ENCODE results near the gene BPIFB6. TPM values are rescaled to one million over a fixed set of nuclear protein-coding genes. Genes with fewer than 3 reads are reported as not detected.

BPIFB6 gene
- total RNA-seq, 3 donors from 2014 or later = not detected

DNA sequence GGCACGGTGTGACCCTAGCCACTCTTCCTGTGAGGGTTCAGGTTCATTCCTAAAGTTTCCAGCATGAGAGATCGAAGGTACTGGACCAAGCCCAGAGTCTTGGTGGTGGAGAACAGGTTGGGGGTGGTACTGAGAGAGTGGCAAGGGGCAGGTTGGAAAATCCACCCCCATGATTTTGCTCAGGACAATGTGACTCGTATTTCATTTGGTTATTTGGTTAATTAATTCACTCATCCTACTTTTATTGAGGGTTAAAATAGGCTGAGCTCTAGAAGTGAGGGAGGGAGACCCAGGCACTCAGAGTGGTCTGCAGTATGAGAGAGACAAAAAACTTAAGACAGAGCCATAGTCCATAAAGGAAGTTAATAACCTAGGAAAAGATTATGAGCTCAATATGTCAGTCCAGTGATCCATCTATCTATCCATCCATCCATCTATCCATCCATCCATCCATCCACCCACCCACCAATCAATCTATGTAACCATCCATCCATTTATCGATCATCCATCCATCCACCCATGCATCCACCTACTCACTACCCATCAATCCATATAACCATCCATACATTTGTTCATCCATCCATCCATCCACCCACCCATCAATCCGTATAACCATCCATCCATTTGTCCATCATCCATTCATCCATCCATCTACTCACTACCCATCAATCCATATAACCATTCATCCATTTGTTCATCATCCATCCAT lies 6.7 kb upstream of the BPIFB6 start:
- Histone ChIP-seq H3K27me3 (peaks cover 0 to 2% of the 10 kb centered on the region in 2 donors), H3K9me3 (no peaks in the 10 kb centered on the region), H3K36me3 (no peaks in the 10 kb centered on the region), H3K4me3 (no peak overlapping the region), H3K27ac (no peak overlapping the region), H3K4me1 (no peaks in the 10 kb centered on the region)
- intact Hi-C loops (cut with DNase I; ENCODE audit: low total_unique reads) = no loop called here
- TF ChIP-seq CTCF (IDR thresholded peaks at IDR 0.05) (no peak), POLR2A (IDR thresholded peaks at IDR 0.05) (no peak), POLR2AphosphoS5 (IDR thresholded peaks at IDR 0.05) (no peak)
- DNase-seq (ENCODE audit: low spot score in 2 of 2) = no peak

- H3K27me3 ChIP-seq = peaks cover 0 to 3% of the 10 kb centered on the region in 2 donors
- no peak overlapping the region for H3K4me3 ChIP-seq
- no peaks in the 10 kb centered on the region for H3K9me3 ChIP-seq
- no peaks in the 10 kb centered on the region for H3K4me1 ChIP-seq
- DNase-seq (ENCODE audit: low spot score in 2 of 2) = no peak
- H3K36me3 ChIP-seq = no peaks in the 10 kb centered on the region
- TF ChIP-seq CTCF (IDR thresholded peaks at IDR 0.05) (no peak), POLR2AphosphoS5 (IDR thresholded peaks at IDR 0.05) (no peak), POLR2A (IDR thresholded peaks at IDR 0.05) (no peak)
- intact Hi-C loops (cut with DNase I; ENCODE audit: low total_unique reads) = no loop called here
- no peak overlapping the region for H3K27ac ChIP-seq
These were observed 6.1 kb upstream of the BPIFB6 start for GRCh38 chr20:33025318-33025876.

GRCh38 chr20:33026072-33026778 lies 5.2 kb upstream of the BPIFB6 start:
- Histone ChIP-seq H3K9me3 (no peaks in the 10 kb centered on the region), H3K27me3 (peaks cover 0 to 3% of the 10 kb centered on the region in 2 donors), H3K27ac (no peak overlapping the region), H3K4me1 (no peaks in the 10 kb centered on the region), H3K36me3 (no peaks in the 10 kb centered on the region), H3K4me3 (no peak overlapping the region)
- intact Hi-C loops (cut with DNase I; ENCODE audit: low total_unique reads) = no loop called here
- TF ChIP-seq CTCF (IDR thresholded peaks at IDR 0.05) (no peak), POLR2AphosphoS5 (IDR thresholded peaks at IDR 0.05) (no peak), POLR2A (IDR thresholded peaks at IDR 0.05) (no peak)
- DNase-seq (ENCODE audit: low spot score in 2 of 2) = no peak

DNA sequence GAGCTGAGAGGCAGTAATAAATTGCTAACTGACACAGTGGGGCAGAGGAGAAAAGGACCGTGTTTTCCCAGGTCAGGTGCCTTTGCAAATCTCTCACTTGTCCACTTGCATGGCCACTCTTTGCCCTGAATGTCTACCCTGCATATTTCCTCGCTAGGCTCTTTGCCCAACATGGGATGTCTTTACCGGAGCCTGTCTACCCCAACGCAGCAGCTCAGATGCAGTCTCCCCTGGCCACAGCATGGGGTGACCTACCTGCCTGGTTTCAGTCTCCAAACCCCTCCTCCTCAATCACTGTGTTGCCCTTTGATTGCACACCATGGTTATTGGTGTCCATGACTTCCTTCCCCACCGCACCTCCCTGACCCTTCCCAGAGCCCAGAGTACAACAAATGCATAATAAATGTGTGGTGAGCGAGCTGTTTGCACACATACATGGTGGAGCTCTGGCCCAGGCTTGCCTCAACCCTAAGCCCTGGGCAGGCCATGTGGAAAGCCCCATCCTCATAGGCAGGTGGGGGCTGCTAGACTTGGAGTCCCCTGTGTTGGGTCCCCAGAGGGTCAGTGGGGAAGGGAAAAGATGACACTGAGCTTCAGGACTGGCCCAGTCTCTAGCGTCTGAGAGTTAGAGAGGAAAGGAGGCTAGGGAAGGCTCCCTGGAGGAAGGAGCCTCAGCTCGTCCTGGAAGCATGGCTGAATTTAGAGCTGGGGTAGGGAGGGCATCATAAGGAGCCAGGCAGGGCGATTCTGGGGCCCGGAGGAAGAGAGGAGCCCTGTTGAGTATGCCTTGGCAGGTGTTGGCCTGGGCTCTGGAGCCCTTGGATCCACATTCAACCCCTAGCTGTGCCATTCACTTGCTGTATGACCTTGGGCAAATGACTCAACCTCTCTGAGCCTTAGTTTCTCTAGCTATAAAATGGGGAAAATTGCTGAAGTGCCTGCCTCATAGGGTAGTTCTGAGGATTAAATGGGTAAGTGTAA lies 4.4 kb upstream of the BPIFB6 start:
- no peak overlapping the region for H3K27ac ChIP-seq
- intact Hi-C loops (cut with DNase I; ENCODE audit: low total_unique reads) = no loop called here
- TF ChIP-seq CTCF (IDR thresholded peaks at IDR 0.05) (no peak), POLR2A (IDR thresholded peaks at IDR 0.05) (no peak), POLR2AphosphoS5 (IDR thresholded peaks at IDR 0.05) (no peak)
- no peaks in the 10 kb centered on the region for H3K36me3 ChIP-seq
- no peaks in the 10 kb centered on the region for H3K4me1 ChIP-seq
- H3K9me3 ChIP-seq = no peaks in the 10 kb centered on the region
- DNase-seq (ENCODE audit: low spot score in 2 of 2) = no peak
- H3K4me3 ChIP-seq = no peak overlapping the region
- H3K27me3 ChIP-seq = peaks cover 0 to 3% of the 10 kb centered on the region in 2 donors

Data from breast epithelium (tissue), 4 donors.